HG02588 (cell line): ENCODE measurements around the gene ZFHX2.
A peak's percentile ranks its signal among the peaks of the same experiment; 100 is the strongest.

Experiments used
- ATAC-seq: cut with Tn5 transposase; IDR thresholded peaks from one replicate; pipeline ENCODE4 v1.9.1; 2021; ENCODE audit warnings: mild to moderate bottlenecking, moderate library complexity; ENCODE audit not compliant: unreplicated experiment

The ZFHX2 gene

GRCh38 chr14:23561873-23562821 lies 10.6 kb upstream of the ZFHX2 start:
- ATAC-seq, result no peak

GRCh38 chr14:23561259-23561658 lies 9.7 kb upstream of the ZFHX2 start:
- ATAC-seq, result no peak

GRCh38 chr14:23559926-23560520 lies 8.5 kb upstream of the ZFHX2 start:
- no peak for ATAC-seq

- ATAC-seq, result no peak
Observed at GRCh38 chr14:23559010-23559925, 7.7 kb upstream of the ZFHX2 start.

GRCh38 chr14:23558346-23559009 lies 6.9 kb upstream of the ZFHX2 start:
- ATAC-seq, result no peak

GRCh38 chr14:23557946-23558345 lies 6.4 kb upstream of the ZFHX2 start:
- ATAC-seq, result no peak

- no peak for ATAC-seq
Observed at GRCh38 chr14:23557521-23557920, 6.0 kb upstream of the ZFHX2 start.

- ATAC-seq, result no peak
Observed at GRCh38 chr14:23556700-23557440, 5.3 kb upstream of the ZFHX2 start.

GRCh38 chr14:23555882-23556699 lies 4.5 kb upstream of the ZFHX2 start, which contains the start of gene THTPA:
TSS of gene THTPA (plus strand) at chr14:23556271. CDS start at chr14:23556758, 487 bp downstream.
- peak; percentile 88 for ATAC-seq

GRCh38 chr14:23555533-23555881 lies 3.9 kb upstream of the ZFHX2 start:
- no peak for ATAC-seq

GRCh38 chr14:23550812-23551265 lies 726 bp downstream of the ZFHX2 start:
- no peak for ATAC-seq

- no peak for ATAC-seq
Observed at GRCh38 chr14:23550131-23550811, 1.3 kb downstream of the ZFHX2 start.

- no peak for ATAC-seq
Observed at GRCh38 chr14:23548351-23549318, 2.9 kb downstream of the ZFHX2 start.

- no peak for ATAC-seq
Observed at GRCh38 chr14:23547924-23548323, 3.6 kb downstream of the ZFHX2 start.

GRCh38 chr14:23546450-23547035 lies 5.0 kb downstream of the ZFHX2 start:
- ATAC-seq, result no peak

GRCh38 chr14:23545740-23546365 lies 5.7 kb downstream of the ZFHX2 start:
- ATAC-seq, result no peak
